HG02938 (cell line): ENCODE results near the gene GARIN6.
"Not testable (repeated sequence)": the region's sequence is repeated elsewhere in the genome, so short reads cannot be mapped to it uniquely, and the experiment has no call there.

Experiments used
- ATAC-seq: cut with Tn5 transposase; IDR thresholded peaks from one replicate; pipeline ENCODE4 v1.9.1; 2021; ENCODE audit warnings: mild to moderate bottlenecking, moderate library complexity; ENCODE audit not compliant: unreplicated experiment

GARIN6 gene

GRCh38 chr12:99647453-99647852 lies at the start of gene GARIN6:
Gene GARIN6 (plus strand): TSS chr12:99647753. CDS start chr12:99648175, 422 bp downstream.
- ATAC-seq = no peak

- ATAC-seq = no peak
These were observed 48.8 kb upstream of the GARIN6 start for GRCh38 chr12:99598785-99599184.

GRCh38 chr12:99600388-99600787 lies 47.2 kb upstream of the GARIN6 start:
- peak; percentile 97 for ATAC-seq

- no peak for ATAC-seq
These were observed 37.9 kb upstream of the GARIN6 start for GRCh38 chr12:99609455-99610181.

GRCh38 chr12:99611117-99611516 lies 36.4 kb upstream of the GARIN6 start:
- ATAC-seq = no peak

- no peak for ATAC-seq
These were observed 36.0 kb upstream of the GARIN6 start for GRCh38 chr12:99611599-99611998.

- no peak for ATAC-seq
These were observed 28.9 kb upstream of the GARIN6 start for GRCh38 chr12:99618657-99619056.

- peak; percentile 90 for ATAC-seq
These were observed 28.0 kb upstream of the GARIN6 start for GRCh38 chr12:99619389-99620158.

- ATAC-seq = no peak
These were observed 27.4 kb upstream of the GARIN6 start for GRCh38 chr12:99620159-99620479.

- ATAC-seq = not testable (repeated sequence)
These were observed 23.0 kb upstream of the GARIN6 start for GRCh38 chr12:99624591-99624990.

- no peak for ATAC-seq
These were observed 20.1 kb upstream of the GARIN6 start for GRCh38 chr12:99627459-99627858.

- ATAC-seq = no peak
These were observed 2.9 kb upstream of the GARIN6 start for GRCh38 chr12:99644629-99645028.

GRCh38 chr12:99648183-99648582 lies 630 bp downstream of the GARIN6 start:
- no peak for ATAC-seq

GRCh38 chr12:99649551-99649950 lies 2.0 kb downstream of the GARIN6 start:
- no peak for ATAC-seq

- no peak for ATAC-seq
These were observed 11.3 kb downstream of the GARIN6 start for GRCh38 chr12:99658671-99659349.

GRCh38 chr12:99670635-99671034 lies 23.1 kb downstream of the GARIN6 start:
- no peak for ATAC-seq

- ATAC-seq = no peak
These were observed 32.7 kb downstream of the GARIN6 start for GRCh38 chr12:99680276-99680675.

- no peak for ATAC-seq
These were observed 38.6 kb downstream of the GARIN6 start for GRCh38 chr12:99686142-99686541.

GRCh38 chr12:99695050-99695449 lies 47.5 kb downstream of the GARIN6 start:
- no peak for ATAC-seq
